ENCODE measurements around the gene SLX4.
A peak's percentile ranks its signal among the peaks of the same experiment; 100 is the strongest.

Gene SLX4

GRCh38 chr16:3546986-3547682 is 64.3 kb downstream of the SLX4 start:
- DNase-seq, result no peak

GRCh38 chr16:3542601-3543373 is 68.6 kb downstream of the SLX4 start:
- no peak for DNase-seq

DNA sequence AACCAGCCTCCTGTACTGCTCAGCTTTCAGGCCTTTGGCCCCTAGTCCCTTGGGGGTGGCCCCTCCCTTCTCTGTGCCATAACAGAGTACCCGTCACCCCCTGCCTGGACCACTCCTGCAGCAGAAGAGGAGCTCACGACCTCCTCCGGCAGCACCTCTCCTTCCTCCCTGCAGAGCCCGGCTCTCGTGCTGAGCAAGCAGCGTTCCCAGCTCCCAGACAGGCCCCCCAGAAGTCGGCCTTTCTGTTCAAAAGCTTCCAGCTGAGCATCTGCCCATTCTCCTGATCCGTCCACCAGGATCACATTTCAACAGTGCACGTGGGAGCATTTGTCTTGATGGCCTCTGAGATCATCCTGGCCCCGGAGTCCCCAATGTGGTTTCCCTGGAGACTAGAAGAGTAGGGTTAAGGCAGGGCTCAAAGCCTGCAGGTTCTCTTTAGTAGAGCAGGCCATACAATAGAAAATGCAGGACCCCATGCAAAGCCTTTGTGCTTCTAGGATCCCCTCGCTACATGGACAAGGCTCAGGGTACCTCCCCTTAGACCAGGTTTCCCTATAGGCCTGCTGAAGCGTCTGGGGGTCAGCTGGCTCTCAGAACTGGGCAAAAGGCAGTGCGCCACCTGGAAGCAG is 69.8 kb downstream of the SLX4 start:
- no peak for DNase-seq

GRCh38 chr16:3538222-3538621 is 73.2 kb downstream of the SLX4 start:
- DNase-seq, result no peak

GRCh38 chr16:3536851-3537250 is 74.6 kb downstream of the SLX4 start:
- DNase-seq, result no peak

GRCh38 chr16:3536271-3536731 is 75.1 kb downstream of the SLX4 start:
- peak; percentile 73 for DNase-seq

GRCh38 chr16:3534126-3534525 is 77.3 kb downstream of the SLX4 start:
- DNase-seq, result no peak

DNA sequence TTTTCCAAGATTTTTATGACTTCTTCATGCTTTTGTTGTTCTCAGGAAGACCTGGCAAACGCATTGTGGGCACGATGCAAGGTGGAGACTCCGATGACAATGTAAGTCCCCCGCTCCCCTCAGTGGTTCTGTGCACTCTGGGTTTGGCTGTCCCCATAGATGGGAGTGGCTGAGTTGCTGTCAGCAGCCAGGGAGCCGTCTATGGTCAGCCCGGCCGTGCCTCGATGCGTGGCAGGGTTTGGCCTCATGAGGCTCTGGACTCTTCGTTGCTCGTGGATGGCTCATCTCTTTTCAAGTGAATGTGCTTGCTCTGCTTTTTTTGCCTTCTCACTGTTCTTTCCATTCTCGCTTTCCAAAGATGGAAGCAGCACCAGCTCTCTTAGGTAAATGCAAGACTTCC is 78.7 kb downstream of the SLX4 start:
- DNase-seq, result no peak

All from eye (tissue), 1 donor.